ENCODE measurements around the gene KRTAP12-2.

GRCh38 chr21:44632067-44632466 lies 34.7 kb downstream of the KRTAP12-2 start:
- TF ChIP-seq CTCF (IDR thresholded peaks at IDR 0.05 in 4 of 5, conservative IDR thresholded peaks at IDR 0.05 in 1 of 5) (no peak), POLR2A (IDR thresholded peaks at IDR 0.05) (no peak)
